ENCODE measurements around the gene SRC.

GRCh38 chr20:37447688-37448087, 101.7 kb downstream of the SRC start:
- TF ChIP-seq CTCF (IDR thresholded peaks at IDR 0.05; ENCODE audit: extremely low read depth in 1 of 2, insufficient read depth in 1 of 2, low read depth in 1 of 2, low read length in 2 of 2): no peak
- TF ChIP-seq EZH2 (IDR thresholded peaks at IDR 0.05; ENCODE audit: borderline replicate concordance, low read depth, low read length, severe bottlenecking): no peak
- TF ChIP-seq POLR2AphosphoS5 (IDR thresholded peaks at IDR 0.05; ENCODE audit: insufficient read depth, low read depth, low read length): no peak
- no peak for TF ChIP-seq POLR2A (IDR thresholded peaks at IDR 0.05; ENCODE audit: low read depth, low read length)
- TF ChIP-seq MAX (IDR thresholded peaks at IDR 0.05; ENCODE audit: insufficient read depth, insufficient read length): no peak

Measured in endothelial cell of umbilical vein (primary cell).